Measurements from ENCODE around the gene LEP.
A peak's percentile ranks its signal among the peaks of the same experiment; 100 is the strongest.

Gene LEP

DNA sequence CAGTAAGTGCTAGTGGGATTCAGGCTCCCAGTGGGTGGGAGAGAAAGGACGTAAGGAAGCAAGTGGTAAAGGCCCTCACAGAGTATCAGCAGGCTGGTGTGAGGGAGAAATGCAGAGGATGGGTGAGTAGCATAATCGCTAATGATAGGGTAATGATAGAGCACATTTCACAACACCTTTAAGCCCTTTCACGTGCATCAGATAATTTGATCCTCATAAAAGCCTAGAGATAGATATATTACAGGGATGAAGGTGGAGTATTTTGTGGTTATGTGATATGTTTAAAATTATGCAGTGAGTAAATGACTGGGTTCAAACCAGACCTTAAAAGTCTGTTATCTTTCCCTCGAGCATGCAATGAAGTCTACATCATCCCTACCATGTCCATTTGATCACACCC, 10.3 kb downstream of the LEP start:
- TF ChIP-seq, protein P1, sequence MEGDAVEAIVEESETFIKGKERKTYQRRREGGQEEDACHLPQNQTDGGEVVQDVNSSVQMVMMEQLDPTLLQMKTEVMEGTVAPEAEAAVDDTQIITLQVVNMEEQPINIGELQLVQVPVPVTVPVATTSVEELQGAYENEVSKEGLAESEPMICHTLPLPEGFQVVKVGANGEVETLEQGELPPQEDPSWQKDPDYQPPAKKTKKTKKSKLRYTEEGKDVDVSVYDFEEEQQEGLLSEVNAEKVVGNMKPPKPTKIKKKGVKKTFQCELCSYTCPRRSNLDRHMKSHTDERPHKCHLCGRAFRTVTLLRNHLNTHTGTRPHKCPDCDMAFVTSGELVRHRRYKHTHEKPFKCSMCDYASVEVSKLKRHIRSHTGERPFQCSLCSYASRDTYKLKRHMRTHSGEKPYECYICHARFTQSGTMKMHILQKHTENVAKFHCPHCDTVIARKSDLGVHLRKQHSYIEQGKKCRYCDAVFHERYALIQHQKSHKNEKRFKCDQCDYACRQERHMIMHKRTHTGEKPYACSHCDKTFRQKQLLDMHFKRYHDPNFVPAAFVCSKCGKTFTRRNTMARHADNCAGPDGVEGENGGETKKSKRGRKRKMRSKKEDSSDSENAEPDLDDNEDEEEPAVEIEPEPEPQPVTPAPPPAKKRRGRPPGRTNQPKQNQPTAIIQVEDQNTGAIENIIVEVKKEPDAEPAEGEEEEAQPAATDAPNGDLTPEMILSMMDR (conservative IDR thresholded peaks at IDR 0.05) = no peak
- no peak overlapping the region for H3K27ac ChIP-seq

DNA sequence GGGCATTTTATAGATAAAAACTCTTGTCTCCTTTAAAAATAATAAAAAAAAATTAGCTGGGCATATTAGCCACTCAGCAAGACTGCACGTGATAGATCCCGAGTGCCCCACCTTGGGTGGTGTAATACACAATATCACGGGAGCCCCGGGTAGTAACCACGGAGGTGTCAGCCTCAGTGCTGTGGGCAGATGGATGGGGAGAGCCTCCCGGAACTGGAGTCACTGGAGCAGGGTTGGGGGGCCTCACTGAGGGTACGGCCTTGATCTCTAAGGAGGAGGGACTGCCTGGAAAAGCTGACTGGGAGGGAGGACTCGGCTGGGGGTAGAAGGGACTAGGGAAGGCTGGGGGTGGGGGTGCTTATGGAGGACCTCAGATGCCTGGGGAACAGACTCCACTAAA, 12.6 kb downstream of the LEP start:
- TF ChIP-seq, protein P1 (conservative IDR thresholded peaks at IDR 0.05) = no peak
- H3K27ac ChIP-seq = no peak overlapping the region

DNA sequence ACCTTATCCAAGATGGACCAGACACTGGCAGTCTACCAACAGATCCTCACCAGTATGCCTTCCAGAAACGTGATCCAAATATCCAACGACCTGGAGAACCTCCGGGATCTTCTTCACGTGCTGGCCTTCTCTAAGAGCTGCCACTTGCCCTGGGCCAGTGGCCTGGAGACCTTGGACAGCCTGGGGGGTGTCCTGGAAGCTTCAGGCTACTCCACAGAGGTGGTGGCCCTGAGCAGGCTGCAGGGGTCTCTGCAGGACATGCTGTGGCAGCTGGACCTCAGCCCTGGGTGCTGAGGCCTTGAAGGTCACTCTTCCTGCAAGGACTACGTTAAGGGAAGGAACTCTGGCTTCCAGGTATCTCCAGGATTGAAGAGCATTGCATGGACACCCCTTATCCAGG, 13.4 kb downstream of the LEP start:
- TF ChIP-seq, protein P1 (conservative IDR thresholded peaks at IDR 0.05) = no peak
- H3K27ac ChIP-seq = no peak overlapping the region

DNA sequence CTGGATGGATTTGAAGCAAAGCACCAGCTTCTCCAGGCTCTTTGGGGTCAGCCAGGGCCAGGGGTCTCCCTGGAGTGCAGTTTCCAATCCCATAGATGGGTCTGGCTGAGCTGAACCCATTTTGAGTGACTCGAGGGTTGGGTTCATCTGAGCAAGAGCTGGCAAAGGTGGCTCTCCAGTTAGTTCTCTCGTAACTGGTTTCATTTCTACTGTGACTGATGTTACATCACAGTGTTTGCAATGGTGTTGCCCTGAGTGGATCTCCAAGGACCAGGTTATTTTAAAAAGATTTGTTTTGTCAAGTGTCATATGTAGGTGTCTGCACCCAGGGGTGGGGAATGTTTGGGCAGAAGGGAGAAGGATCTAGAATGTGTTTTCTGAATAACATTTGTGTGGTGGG, 14.2 kb downstream of the LEP start:
- TF ChIP-seq, protein P1 (conservative IDR thresholded peaks at IDR 0.05) = no peak
- no peak overlapping the region for H3K27ac ChIP-seq

DNA sequence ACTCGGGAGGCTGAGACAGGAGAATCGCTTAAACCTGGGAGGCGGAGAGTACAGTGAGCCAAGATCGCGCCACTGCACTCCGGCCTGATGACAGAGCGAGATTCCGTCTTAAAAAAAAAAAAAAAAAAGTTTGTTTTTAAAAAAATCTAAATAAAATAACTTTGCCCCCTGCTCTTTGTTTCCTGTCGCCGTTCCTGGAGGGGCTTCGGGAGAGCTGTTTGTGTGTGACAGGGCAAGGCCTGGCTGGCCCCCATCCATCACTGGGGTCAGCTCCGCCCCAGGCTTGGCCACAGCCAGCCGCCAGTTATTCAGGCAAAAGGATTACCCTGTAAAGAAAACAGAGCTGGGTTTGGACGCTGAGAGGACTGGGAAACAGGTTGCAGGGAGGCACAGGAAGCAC, 16.4 kb downstream of the LEP start:
- TF ChIP-seq, protein P1 (conservative IDR thresholded peaks at IDR 0.05) = no peak
- H3K27ac ChIP-seq = no peak overlapping the region

DNA sequence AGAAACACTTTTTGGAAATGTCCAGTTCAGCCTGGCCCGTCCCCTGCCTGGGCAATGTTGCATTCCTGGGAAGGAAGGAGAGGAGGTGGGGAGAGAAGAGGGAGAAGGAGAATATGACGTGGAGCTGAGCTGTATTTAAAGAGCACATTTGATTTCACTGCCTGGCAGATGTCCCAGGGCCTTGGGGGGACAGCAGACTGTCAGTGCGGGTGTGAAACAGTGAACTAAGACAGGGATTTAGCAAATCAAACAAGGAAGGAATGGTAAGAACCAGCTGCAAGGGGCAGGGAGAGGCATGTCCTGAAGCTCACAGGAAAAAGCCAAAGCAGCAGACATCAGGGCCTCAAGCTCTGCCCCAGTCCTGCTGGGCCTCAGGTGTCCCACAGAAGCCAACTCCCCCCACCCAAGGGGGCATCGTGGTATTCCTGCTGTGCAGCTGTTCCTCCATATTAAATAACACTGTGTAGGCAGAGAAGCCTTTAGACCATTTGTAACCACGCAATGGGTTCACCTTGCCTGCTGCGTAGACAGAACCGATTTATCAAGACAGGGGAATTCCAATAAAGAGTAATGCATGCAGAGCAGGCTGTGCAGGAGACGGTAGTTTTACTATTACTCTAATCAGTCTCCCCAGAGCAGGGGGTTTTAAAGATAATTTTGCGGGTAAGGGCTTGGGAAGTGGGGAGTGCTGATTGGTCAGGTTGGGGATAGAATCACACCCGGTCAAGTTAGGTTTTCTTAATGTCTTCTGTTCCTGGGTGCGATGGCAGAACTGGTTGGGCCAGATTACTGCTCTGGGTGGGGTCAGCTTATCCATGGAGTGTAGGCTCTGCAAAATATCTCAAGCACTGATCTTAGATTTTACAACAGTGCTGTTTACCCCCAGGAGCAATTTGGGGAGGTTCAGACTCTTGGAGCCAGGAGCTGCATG, 18.3 kb downstream of the LEP start:
- TF ChIP-seq, protein P1 (conservative IDR thresholded peaks at IDR 0.05) = no peak
- H3K27ac ChIP-seq = peak overlapping the region; percentile 81

DNA sequence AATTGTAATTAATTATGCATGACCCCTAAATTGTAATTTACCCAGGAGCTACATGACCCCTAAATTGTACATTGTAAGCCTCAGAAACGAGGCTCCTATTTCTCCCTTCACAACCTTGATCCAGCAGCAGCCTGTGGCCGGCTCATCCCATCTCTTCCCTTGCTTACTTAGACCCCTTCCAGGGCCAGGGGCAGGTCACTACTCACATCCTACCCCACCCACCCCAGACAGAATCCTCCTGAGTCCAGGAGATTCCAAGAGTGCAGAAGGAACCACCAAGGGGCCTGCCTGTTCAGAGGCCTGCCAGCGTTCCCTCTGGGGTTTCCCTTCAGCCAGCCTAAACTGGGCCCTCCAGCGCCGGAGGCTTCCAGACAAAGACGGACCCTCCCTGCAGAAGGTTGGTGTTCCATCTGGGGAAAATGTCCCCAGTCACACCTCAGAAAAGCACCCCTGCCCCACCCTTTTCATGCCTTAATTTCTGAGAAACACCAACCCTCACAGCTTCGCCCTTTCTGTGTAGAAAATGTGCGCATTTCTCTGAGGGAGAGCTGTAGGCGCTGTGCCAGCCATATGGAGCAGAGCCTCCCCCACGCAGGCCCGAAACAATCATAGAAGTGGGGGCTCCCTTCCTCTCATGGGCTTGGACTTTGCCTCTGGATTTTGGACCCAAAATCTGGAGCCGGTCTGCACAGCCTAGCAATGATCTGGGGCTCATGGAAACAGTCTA, 19.2 kb downstream of the LEP start:
- TF ChIP-seq, protein P1 (conservative IDR thresholded peaks at IDR 0.05) = no peak
- peak overlapping the region; percentile 81 for H3K27ac ChIP-seq

Measured in VCaP (cell line).